ENCODE results near the gene MRPL43.
"Not testable (repeated sequence)": the region's sequence is repeated elsewhere in the genome, so short reads cannot be mapped to it uniquely, and the experiment has no call there.

Gene MRPL43

DNA sequence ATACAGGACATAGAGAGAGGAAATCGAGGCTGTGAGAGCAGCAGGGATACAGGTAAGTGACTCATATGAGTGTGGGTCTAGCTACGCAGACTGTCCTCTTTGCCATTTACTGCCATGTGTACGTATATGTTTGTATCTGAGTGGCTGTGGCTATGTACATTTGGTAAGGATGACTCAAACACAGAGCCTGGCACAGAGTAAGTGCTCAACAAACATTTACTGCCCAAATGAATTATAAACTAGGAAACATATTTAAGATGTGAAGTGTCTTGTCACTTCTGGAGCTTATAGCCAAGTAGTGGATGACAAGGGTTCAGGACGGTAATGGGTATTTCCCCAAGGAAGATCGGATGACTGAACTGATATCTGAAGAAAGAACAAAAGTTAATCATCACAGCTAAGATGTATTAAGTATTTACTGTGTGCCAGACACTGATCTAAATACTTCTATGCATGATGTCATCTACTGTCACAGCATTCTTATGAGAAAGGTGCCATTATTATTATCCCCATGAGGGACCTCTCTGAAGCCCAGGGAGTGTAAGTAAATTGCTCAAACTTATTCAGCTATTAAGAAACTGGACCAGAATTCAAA is 6.0 kb downstream of the MRPL43 start:
- no peak for DNase-seq

DNA sequence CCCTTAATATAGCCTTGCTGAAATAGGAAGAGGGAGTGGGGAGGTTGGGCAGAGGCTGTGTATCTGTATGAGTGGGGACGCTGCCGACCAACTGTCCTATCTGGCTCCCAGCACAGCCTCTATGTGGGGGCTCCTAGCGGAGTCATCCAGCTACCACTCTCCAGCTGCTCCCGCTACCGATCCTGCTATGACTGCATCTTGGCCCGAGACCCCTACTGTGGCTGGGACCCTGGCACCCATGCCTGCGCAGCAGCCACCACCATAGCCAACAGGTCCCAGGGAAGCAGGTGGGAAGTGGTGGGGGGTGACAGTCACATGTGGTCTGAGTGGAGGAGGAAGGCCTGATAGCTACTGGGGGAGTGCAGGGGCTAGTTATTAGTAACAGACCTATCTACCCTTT is 6.6 kb downstream of the MRPL43 start:
- DNase-seq = no peak

DNA sequence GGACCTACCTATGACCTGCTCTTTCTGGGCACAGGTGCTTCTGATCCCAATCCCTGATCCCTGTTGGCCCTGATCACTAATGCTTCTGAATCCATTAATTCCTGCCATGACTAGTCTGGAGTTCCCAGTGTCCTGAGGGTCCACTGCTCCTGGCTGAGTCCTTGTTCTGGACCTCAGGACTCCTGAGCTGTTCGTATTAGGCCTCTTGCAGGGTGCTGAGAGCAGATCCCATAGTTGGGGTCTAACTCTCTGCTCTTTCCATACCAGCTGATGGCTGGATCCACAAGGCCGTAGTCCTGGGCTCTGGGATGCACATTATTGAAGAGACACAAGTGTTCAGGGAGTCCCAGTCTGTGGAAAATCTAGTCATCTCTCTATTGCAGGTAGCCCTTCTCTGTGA is 7.0 kb downstream of the MRPL43 start:
- no peak for DNase-seq

DNA sequence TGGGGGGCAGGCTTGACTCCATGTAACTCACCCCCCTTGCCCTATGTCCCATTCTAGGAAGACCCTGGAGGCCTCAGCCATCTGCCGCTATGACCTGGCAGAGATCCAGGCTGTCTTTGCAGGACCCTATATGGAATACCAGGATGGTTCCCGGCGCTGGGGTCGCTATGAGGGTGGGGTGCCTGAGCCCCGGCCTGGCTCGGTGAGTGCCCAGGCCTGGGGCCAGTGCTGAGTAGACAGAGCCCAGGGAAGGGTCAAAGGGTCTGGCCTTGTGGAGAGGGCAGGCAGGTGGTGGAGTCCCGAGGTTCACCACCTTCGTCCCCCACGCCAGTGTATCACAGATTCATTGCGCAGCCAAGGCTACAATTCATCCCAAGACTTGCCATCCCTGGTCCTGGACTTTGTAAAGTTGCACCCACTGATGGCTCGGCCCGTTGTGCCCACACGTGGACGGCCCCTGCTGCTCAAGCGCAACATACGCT is 7.5 kb downstream of the MRPL43 start:
- DNase-seq = no peak

- no peak for DNase-seq
Observed at GRCh38 chr10:100978901-100979195, 8.4 kb downstream of the MRPL43 start.

GRCh38 chr10:100978121-100978900 is 9.0 kb downstream of the MRPL43 start:
- DNase-seq = no peak

DNA sequence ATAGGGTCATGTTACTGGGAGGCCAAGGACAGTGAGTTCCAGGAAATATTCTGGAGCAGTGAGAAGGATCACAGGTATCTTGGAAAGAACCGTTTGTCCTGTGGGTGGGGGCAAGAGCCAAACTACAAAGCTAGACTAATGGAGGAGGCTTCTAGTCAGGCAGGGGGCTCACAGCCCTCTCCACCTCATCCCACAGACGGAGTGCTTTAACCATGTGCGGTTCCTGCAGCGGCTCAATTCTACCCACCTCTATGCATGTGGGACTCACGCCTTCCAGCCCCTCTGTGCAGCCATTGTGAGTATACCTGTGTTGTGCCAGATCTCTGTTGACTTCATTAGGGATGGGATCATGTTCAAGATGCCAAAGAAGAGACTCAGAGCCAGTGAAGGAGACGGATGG is 9.9 kb downstream of the MRPL43 start:
- DNase-seq = no peak

- DNase-seq = no peak
Observed at GRCh38 chr10:100976906-100977305, 10.4 kb downstream of the MRPL43 start.

GRCh38 chr10:100975397-100975796 is 11.9 kb downstream of the MRPL43 start:
- DNase-seq = not testable (repeated sequence)

GRCh38 chr10:100972904-100973535 is 14.3 kb downstream of the MRPL43 start:
- DNase-seq = no peak

DNA sequence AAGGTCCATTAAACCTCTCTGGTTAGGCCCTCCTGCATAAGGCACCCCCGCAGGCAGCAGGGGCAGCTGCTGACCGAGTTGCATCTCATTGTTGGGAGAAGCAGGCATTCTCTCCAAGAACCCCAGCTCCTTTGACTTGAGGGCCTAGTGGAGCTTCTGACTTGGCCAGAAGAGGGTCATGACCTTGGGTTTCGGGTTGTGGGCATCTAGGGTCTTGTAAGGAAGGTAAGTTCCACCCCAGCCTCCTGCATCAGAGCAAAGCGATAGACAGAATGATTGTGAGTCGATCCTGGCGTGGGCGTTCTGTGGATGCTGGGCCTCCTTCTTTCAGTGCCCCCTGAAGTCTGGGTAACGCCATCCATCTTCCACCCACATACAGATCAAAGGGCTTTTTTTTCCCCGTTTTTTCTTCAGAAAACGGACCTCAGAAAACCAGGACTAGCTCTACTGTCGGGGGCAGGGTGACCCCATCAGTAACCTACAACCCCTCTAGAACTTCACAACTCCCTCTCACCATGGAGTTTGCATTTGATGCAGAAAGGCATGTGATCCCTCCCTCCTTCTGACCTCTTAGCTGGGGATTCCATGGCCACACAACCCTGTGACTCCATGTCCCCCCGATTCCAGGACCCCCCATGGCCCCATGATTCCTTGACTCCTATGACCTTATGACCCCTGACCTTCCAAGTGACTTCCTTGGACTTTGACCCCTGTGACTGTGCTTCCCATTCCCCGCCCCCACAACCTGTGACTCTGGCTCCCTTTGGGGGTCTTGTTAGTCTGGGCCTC is 15.0 kb downstream of the MRPL43 start:
- DNase-seq = no peak

DNA sequence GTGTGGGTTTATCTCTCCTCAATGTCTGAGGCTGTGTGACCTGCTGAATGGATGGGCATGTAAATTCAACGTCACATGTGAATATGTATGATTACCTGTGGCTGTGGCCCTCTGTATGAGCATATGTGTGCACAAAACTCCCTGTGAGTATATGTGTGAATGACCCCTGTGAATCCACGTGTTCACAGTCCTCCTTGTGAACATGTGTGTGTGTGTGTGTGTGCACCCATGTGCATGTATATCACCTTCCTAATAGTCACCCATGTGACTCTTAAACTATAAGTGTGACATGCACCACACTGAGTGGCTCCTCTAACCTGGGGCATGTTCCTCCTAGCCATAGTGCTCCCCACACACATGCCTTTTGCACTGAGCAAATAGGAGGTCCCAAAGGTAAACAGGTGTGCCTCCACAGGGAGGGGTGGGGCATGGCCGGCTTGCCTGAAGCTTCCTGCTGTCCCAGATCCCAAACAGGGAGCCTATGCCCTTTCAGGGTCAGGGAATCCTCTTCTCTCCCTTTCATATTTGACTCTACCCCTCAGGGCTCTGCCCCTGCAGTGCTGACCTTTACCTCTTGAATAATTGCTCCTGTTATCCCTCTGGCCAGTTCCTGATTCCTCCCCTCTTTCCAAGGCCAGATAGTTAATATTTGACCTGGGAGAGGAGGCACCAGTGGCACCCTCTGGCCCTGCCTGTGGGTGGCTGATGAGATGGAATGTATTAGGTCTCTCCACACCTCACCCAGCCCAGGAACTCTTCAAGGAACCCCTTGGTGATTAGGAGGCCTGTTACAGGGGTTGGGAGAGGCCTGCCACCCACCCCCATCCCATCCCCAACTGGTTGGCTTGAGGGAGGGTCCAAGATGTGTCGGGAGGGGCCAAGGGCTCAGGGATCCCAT is 16.1 kb downstream of the MRPL43 start:
- DNase-seq = no peak

DNA sequence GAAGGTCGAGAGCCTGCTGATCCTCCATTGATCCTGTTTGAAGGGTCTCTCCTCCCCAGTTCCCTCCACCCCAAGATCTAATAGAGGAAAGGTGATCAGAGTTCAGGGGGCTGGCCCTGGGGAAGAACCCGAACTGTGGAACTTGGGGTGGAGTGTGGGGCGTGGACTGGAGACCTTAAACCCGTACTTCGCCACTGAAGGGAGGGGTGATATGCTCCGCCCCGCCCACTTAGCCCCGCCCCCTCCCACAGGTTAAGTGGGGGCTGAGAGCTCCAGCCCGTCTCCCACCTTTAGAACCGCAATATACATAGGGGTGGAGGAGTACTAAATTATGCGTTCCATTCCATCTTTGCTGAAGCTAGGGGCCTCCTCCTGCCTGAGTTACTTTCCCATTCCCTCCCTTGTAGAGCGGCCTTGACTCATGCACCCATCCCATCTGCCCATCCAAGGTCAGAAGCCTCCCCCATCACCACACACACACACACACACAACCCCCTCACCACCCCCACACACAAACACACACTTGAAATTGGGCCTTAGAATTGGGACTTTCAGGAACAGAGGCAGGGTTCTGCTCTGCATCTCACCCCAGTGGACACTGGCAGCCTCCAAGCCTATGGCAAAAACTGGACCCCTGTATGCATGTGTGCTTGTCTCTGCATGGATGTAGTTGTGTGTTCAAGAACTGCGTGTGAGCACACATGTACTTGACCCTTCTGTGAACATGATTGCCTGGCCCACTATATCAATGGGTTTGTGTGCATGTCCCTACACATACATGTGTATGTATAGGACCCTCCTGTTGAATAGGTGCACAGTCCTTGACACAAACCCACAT is 17.0 kb downstream of the MRPL43 start:
- no peak for DNase-seq

GRCh38 chr10:100969187-100970075 is 17.9 kb downstream of the MRPL43 start, which contains the start of gene SEMA4G:
Gene SEMA4G, plus strand, starts transcription at chr10:100969504. Its CDS starts 3,409 bp downstream, at chr10:100972913.
- peak; percentile 21 to 63 (median 31) for DNase-seq

- no peak for DNase-seq
Observed at GRCh38 chr10:100968863-100969186, 18.5 kb downstream of the MRPL43 start.

DNA sequence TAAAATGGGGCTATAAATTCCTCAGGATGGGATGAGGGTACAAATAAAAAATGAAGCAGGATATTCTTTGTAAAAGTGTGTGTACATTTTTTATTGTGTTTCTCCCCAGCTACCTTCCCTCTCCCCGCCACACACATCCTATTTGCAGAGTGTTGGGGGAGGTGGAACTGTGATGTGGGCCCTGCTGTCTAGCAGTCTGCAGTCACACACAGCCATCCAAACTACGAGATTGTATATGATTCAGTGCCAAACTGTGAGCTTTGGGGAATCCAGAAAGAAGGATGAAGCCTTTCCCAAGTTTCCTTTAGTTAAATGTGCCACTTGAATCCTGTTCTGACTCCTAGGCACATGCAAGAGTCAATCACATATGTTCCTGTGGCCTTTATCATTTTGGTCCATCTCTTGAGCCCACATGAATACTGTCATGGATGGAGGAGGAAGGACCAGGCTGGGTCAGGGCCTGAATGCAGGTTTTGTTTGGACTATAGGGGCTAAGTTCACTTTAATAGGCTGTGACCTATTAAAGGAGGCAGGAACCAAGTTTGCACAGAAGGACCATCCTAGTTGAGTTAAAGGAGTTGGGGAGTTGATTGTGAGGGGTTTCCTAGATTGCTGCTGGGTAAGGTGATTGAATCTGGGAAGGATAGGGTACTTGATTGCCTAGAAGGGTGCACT is 19.1 kb downstream of the MRPL43 start:
- no peak for DNase-seq

GRCh38 chr10:100967332-100967731 is 20.0 kb downstream of the MRPL43 start:
- no peak for DNase-seq

DNA sequence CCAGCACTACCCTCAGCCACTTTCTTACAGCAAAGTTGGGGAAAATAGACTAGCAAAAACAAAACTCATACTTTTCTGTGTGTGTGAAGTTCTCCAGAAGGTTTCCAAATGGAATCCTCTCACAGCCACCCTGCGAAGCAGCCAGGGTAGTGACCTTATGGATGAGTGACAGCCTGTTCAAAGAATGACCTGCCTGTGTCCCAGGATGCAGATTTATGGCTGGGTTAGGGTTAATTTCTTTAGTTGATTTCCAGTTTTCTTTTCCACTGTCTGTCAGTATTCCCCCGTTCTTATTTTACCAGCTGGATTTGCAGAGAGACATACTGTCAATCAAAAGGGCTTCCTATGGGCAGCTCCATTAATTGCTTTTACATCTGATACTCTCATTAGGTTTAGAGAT is 20.4 kb downstream of the MRPL43 start:
- no peak for DNase-seq

DNA sequence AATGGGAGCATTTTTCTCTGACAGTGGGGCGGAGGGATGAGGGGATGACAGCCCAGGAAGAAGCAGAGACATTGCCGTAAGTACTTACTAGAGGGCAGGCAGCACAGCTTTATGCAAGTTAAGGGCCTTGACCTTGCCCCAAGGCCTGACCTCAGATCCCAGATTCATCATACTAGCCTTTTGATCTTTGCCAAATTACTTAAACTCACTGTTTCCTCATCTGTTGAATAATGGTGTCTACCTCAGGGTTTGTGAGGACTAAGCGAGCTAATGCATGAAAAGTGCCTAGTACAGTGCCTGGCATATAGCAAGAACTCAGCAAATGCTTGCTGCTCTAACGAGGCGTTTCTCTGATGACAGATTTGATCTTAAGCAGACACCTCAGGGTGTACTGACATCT is 21.5 kb downstream of the MRPL43 start:
- no peak for DNase-seq

GRCh38 chr10:100963826-100964225 is 23.5 kb downstream of the MRPL43 start:
- no peak for DNase-seq

All from suppressor macrophage (primary cell).